Measurements from ENCODE around the gene DNAJC5.
"Not testable (repeated sequence)": the region's sequence is repeated elsewhere in the genome, so short reads cannot be mapped to it uniquely, and the experiment has no call there.

DNAJC5 gene

GRCh38 chr20:63911176-63911575 lies 16.2 kb downstream of the DNAJC5 start:
- Histone ChIP-seq H3K9ac (ENCODE audit: low read depth in 1 of 2, low read length in 2 of 2) (peak overlapping the region; percentile 15 to 62), H3K4me3 (ENCODE audit: low read length in 2 of 2) (no peak overlapping the region), H3K27me3 (ENCODE audit: control insufficient read depth in 2 of 2, insufficient read depth in 2 of 2, low read length in 2 of 2) (no peaks in the 10 kb centered on the region), H3K27ac (ENCODE audit: low read depth in 2 of 2, low read length in 2 of 2) (peak overlapping the region; percentile 74 to 83), H3K36me3 (ENCODE audit: control insufficient read depth in 2 of 2, insufficient read depth in 2 of 2, low read length in 2 of 2) (no peaks in the 10 kb centered on the region), H3K9me3 (ENCODE audit: control insufficient read depth in 2 of 2, low read length in 2 of 2) (no peaks in the 10 kb centered on the region), H3K4me1 (ENCODE audit: control insufficient read depth in 2 of 2, insufficient read depth in 2 of 2, low read length in 2 of 2) (peaks cover 27 to 33% of the 10 kb centered on the region in 2 donors)

GRCh38 chr20:63913768-63914167 lies 18.8 kb downstream of the DNAJC5 start:
- H3K27ac ChIP-seq (ENCODE audit: low read depth in 2 of 2, low read length in 2 of 2) = no peak overlapping the region
- no peak overlapping the region for H3K4me3 ChIP-seq (ENCODE audit: low read length in 2 of 2)
- H3K9ac ChIP-seq (ENCODE audit: low read depth in 1 of 2, low read length in 2 of 2) = no peak overlapping the region
- H3K36me3 ChIP-seq (ENCODE audit: control insufficient read depth in 2 of 2, insufficient read depth in 2 of 2, low read length in 2 of 2) = peaks cover 4 to 5% of the 10 kb centered on the region in 2 donors
- H3K9me3 ChIP-seq (ENCODE audit: control insufficient read depth in 2 of 2, low read length in 2 of 2) = no peaks in the 10 kb centered on the region
- H3K27me3 ChIP-seq (ENCODE audit: control insufficient read depth in 2 of 2, insufficient read depth in 2 of 2, low read length in 2 of 2) = no peaks in the 10 kb centered on the region
- peaks cover 16 to 23% of the 10 kb centered on the region in 2 donors for H3K4me1 ChIP-seq (ENCODE audit: control insufficient read depth in 2 of 2, insufficient read depth in 2 of 2, low read length in 2 of 2)

- H3K27me3 ChIP-seq (ENCODE audit: control insufficient read depth in 2 of 2, insufficient read depth in 2 of 2, low read length in 2 of 2) = no peaks in the 10 kb centered on the region
- H3K9me3 ChIP-seq (ENCODE audit: control insufficient read depth in 2 of 2, low read length in 2 of 2) = no peaks in the 10 kb centered on the region
- H3K4me3 ChIP-seq (ENCODE audit: low read length in 2 of 2) = no peak overlapping the region
- peaks cover 7 to 13% of the 10 kb centered on the region in 2 donors for H3K4me1 ChIP-seq (ENCODE audit: control insufficient read depth in 2 of 2, insufficient read depth in 2 of 2, low read length in 2 of 2)
- no peak overlapping the region for H3K27ac ChIP-seq (ENCODE audit: low read depth in 2 of 2, low read length in 2 of 2)
- H3K36me3 ChIP-seq (ENCODE audit: control insufficient read depth in 2 of 2, insufficient read depth in 2 of 2, low read length in 2 of 2) = peaks cover 9 to 11% of the 10 kb centered on the region in 2 donors
- no peak overlapping the region for H3K9ac ChIP-seq (ENCODE audit: low read depth in 1 of 2, low read length in 2 of 2)
These were observed 20.5 kb downstream of the DNAJC5 start for GRCh38 chr20:63915471-63915870.

- not testable (repeated sequence) for H3K27me3 ChIP-seq (ENCODE audit: control insufficient read depth in 2 of 2, insufficient read depth in 2 of 2, low read length in 2 of 2); H3K4me1 ChIP-seq (ENCODE audit: control insufficient read depth in 2 of 2, insufficient read depth in 2 of 2, low read length in 2 of 2); H3K27ac ChIP-seq (ENCODE audit: low read depth in 2 of 2, low read length in 2 of 2); H3K4me3 ChIP-seq (ENCODE audit: low read length in 2 of 2); H3K9me3 ChIP-seq (ENCODE audit: control insufficient read depth in 2 of 2, low read length in 2 of 2); H3K9ac ChIP-seq (ENCODE audit: low read depth in 1 of 2, low read length in 2 of 2)
- peaks cover 9 to 11% of the 10 kb centered on the region in 2 donors for H3K36me3 ChIP-seq (ENCODE audit: control insufficient read depth in 2 of 2, insufficient read depth in 2 of 2, low read length in 2 of 2)
These were observed 21.5 kb downstream of the DNAJC5 start for GRCh38 chr20:63916371-63916939.

- H3K27ac ChIP-seq (ENCODE audit: low read depth in 2 of 2, low read length in 2 of 2) = no peak overlapping the region
- H3K9me3 ChIP-seq (ENCODE audit: control insufficient read depth in 2 of 2, low read length in 2 of 2) = no peaks in the 10 kb centered on the region
- H3K4me3 ChIP-seq (ENCODE audit: low read length in 2 of 2) = no peak overlapping the region
- no peaks in the 10 kb centered on the region for H3K4me1 ChIP-seq (ENCODE audit: control insufficient read depth in 2 of 2, insufficient read depth in 2 of 2, low read length in 2 of 2)
- H3K36me3 ChIP-seq (ENCODE audit: control insufficient read depth in 2 of 2, insufficient read depth in 2 of 2, low read length in 2 of 2) = peaks cover 9 to 13% of the 10 kb centered on the region in 2 donors
- H3K9ac ChIP-seq (ENCODE audit: low read depth in 1 of 2, low read length in 2 of 2) = no peak overlapping the region
- H3K27me3 ChIP-seq (ENCODE audit: control insufficient read depth in 2 of 2, insufficient read depth in 2 of 2, low read length in 2 of 2) = no peaks in the 10 kb centered on the region
These were observed 22.9 kb downstream of the DNAJC5 start for GRCh38 chr20:63917811-63918210.

- no peak overlapping the region for H3K4me3 ChIP-seq (ENCODE audit: low read length in 2 of 2)
- H3K9ac ChIP-seq (ENCODE audit: low read depth in 1 of 2, low read length in 2 of 2) = no peak overlapping the region
- no peaks in the 10 kb centered on the region for H3K9me3 ChIP-seq (ENCODE audit: control insufficient read depth in 2 of 2, low read length in 2 of 2)
- peaks cover 9 to 13% of the 10 kb centered on the region in 2 donors for H3K36me3 ChIP-seq (ENCODE audit: control insufficient read depth in 2 of 2, insufficient read depth in 2 of 2, low read length in 2 of 2)
- H3K27me3 ChIP-seq (ENCODE audit: control insufficient read depth in 2 of 2, insufficient read depth in 2 of 2, low read length in 2 of 2) = no peaks in the 10 kb centered on the region
- H3K4me1 ChIP-seq (ENCODE audit: control insufficient read depth in 2 of 2, insufficient read depth in 2 of 2, low read length in 2 of 2) = no peaks in the 10 kb centered on the region
- no peak overlapping the region for H3K27ac ChIP-seq (ENCODE audit: low read depth in 2 of 2, low read length in 2 of 2)
These were observed 24.2 kb downstream of the DNAJC5 start for GRCh38 chr20:63919130-63919529.

GRCh38 chr20:63920226-63920625 lies 25.3 kb downstream of the DNAJC5 start:
- no peaks in the 10 kb centered on the region for H3K4me1 ChIP-seq (ENCODE audit: control insufficient read depth in 2 of 2, insufficient read depth in 2 of 2, low read length in 2 of 2)
- no peak overlapping the region for H3K27ac ChIP-seq (ENCODE audit: low read depth in 2 of 2, low read length in 2 of 2)
- H3K36me3 ChIP-seq (ENCODE audit: control insufficient read depth in 2 of 2, insufficient read depth in 2 of 2, low read length in 2 of 2) = peaks cover 9 to 13% of the 10 kb centered on the region in 2 donors
- no peaks in the 10 kb centered on the region for H3K27me3 ChIP-seq (ENCODE audit: control insufficient read depth in 2 of 2, insufficient read depth in 2 of 2, low read length in 2 of 2)
- H3K9ac ChIP-seq (ENCODE audit: low read depth in 1 of 2, low read length in 2 of 2) = no peak overlapping the region
- no peaks in the 10 kb centered on the region for H3K9me3 ChIP-seq (ENCODE audit: control insufficient read depth in 2 of 2, low read length in 2 of 2)
- H3K4me3 ChIP-seq (ENCODE audit: low read length in 2 of 2) = no peak overlapping the region

GRCh38 chr20:63923651-63924050 lies 28.7 kb downstream of the DNAJC5 start:
- Histone ChIP-seq H3K27me3 (ENCODE audit: control insufficient read depth in 2 of 2, insufficient read depth in 2 of 2, low read length in 2 of 2) (no peaks in the 10 kb centered on the region), H3K4me3 (ENCODE audit: low read length in 2 of 2) (no peak overlapping the region), H3K36me3 (ENCODE audit: control insufficient read depth in 2 of 2, insufficient read depth in 2 of 2, low read length in 2 of 2) (peaks cover 22 to 23% of the 10 kb centered on the region in 2 donors), H3K4me1 (ENCODE audit: control insufficient read depth in 2 of 2, insufficient read depth in 2 of 2, low read length in 2 of 2) (no peaks in the 10 kb centered on the region), H3K9ac (ENCODE audit: low read depth in 1 of 2, low read length in 2 of 2) (no peak overlapping the region), H3K9me3 (ENCODE audit: control insufficient read depth in 2 of 2, low read length in 2 of 2) (no peaks in the 10 kb centered on the region), H3K27ac (ENCODE audit: low read depth in 2 of 2, low read length in 2 of 2) (no peak overlapping the region)

- Histone ChIP-seq H3K4me3 (ENCODE audit: low read length in 2 of 2) (no peak overlapping the region), H3K36me3 (ENCODE audit: control insufficient read depth in 2 of 2, insufficient read depth in 2 of 2, low read length in 2 of 2) (peaks cover 25 to 27% of the 10 kb centered on the region in 2 donors), H3K27ac (ENCODE audit: low read depth in 2 of 2, low read length in 2 of 2) (no peak overlapping the region), H3K4me1 (ENCODE audit: control insufficient read depth in 2 of 2, insufficient read depth in 2 of 2, low read length in 2 of 2) (no peaks in the 10 kb centered on the region), H3K9me3 (ENCODE audit: control insufficient read depth in 2 of 2, low read length in 2 of 2) (no peaks in the 10 kb centered on the region), H3K9ac (ENCODE audit: low read depth in 1 of 2, low read length in 2 of 2) (no peak overlapping the region), H3K27me3 (ENCODE audit: control insufficient read depth in 2 of 2, insufficient read depth in 2 of 2, low read length in 2 of 2) (no peaks in the 10 kb centered on the region)
These were observed 29.3 kb downstream of the DNAJC5 start for GRCh38 chr20:63924241-63924640.

GRCh38 chr20:63926298-63926697 lies 31.4 kb downstream of the DNAJC5 start:
- peaks cover 0 to 4% of the 10 kb centered on the region in 2 donors for H3K4me1 ChIP-seq (ENCODE audit: control insufficient read depth in 2 of 2, insufficient read depth in 2 of 2, low read length in 2 of 2)
- H3K27me3 ChIP-seq (ENCODE audit: control insufficient read depth in 2 of 2, insufficient read depth in 2 of 2, low read length in 2 of 2) = no peaks in the 10 kb centered on the region
- H3K4me3 ChIP-seq (ENCODE audit: low read length in 2 of 2) = no peak overlapping the region
- no peaks in the 10 kb centered on the region for H3K9me3 ChIP-seq (ENCODE audit: control insufficient read depth in 2 of 2, low read length in 2 of 2)
- no peak overlapping the region for H3K27ac ChIP-seq (ENCODE audit: low read depth in 2 of 2, low read length in 2 of 2)
- no peak overlapping the region for H3K9ac ChIP-seq (ENCODE audit: low read depth in 1 of 2, low read length in 2 of 2)
- peaks cover 39 to 40% of the 10 kb centered on the region in 2 donors for H3K36me3 ChIP-seq (ENCODE audit: control insufficient read depth in 2 of 2, insufficient read depth in 2 of 2, low read length in 2 of 2)

Measured in mucosa of rectum (tissue), 2 donors.